GM12801 (cell line): Measurements from ENCODE around the gene FTO.

ENCODE experiments used
- CTCF ChIP-seq: IDR thresholded peaks from one replicate; pipeline ENCODE4 v1.5.1; 2011; ENCODE audit warnings: control low read depth; ENCODE audit not compliant: insufficient read length; ENCODE audit errors: extremely low read depth

FTO gene

GRCh38 chr16:53755026-53755910, 51.3 kb downstream of the FTO start:
- TF ChIP-seq CTCF: no peak

- TF ChIP-seq CTCF: no peak
Measured at GRCh38 chr16:53756275-53756996, 52.5 kb downstream of the FTO start.

- TF ChIP-seq CTCF: no peak
Measured at GRCh38 chr16:53757971-53758609, 54.1 kb downstream of the FTO start.

- TF ChIP-seq CTCF: no peak
Measured at GRCh38 chr16:53761962-53762703, 58.2 kb downstream of the FTO start.

GRCh38 chr16:53766304-53767016, 62.5 kb downstream of the FTO start:
- TF ChIP-seq CTCF: no peak

- no peak for TF ChIP-seq CTCF
Measured at GRCh38 chr16:53768167-53768566, 64.2 kb downstream of the FTO start.

GRCh38 chr16:53768593-53768992, 64.6 kb downstream of the FTO start:
- TF ChIP-seq CTCF: no peak
